Activated CD4-positive, alpha-beta T cell treated with anti-CD3 and anti-CD28 coated beads, Interleukin-2, amount 50 U/mL, for 1 hour (primary cell): Measurements from ENCODE around the gene RAB30.

ENCODE experiments used
- DNase-seq: peaks from one replicate; pipeline ENCODE4 v3.0.0-alpha.2; 2020

The RAB30 gene

GRCh38 chr11:82936261-82936660 lies 135.4 kb downstream of the RAB30 start:
- DNase-seq, result no peak

DNA sequence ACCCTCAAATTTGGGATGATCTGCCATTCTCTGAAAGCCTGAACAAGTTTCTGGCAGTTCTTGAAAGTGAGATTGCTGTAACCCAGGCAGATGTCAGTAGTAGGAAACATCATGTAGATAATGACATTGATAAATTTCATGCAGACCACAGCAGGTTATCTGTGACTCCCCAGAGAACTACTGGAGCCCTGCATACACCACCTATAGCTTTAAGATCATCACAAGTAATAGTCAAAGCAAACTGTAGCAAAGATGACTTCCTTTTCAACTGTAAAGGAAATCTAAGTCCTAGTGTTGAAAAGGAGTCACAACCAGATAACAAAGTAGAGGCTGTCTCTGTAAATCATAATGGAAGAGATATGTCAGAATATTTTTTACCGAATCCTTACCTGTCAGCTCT lies 139.1 kb downstream of the RAB30 start:
- DNase-seq, result no peak

DNA sequence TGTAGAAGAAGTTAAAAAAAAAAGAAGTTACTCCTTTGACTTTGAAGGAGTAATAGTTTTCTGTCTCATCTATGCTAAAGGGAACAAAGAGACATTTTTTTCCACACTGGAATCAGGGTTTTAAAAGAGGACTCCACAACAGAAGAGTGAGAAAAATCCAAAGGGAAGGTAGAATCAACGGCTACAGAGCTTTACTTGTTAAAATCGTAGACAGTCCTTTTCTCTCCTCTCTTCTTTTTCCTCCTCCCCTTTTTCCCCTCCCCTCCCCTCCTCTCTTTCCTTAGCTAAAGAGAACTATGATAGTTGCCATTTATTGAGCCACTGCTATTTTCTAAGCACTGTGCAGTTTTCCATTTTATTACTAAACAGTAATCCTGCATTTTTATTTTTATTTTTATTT lies 141.0 kb downstream of the RAB30 start:
- DNase-seq, result no peak

DNA sequence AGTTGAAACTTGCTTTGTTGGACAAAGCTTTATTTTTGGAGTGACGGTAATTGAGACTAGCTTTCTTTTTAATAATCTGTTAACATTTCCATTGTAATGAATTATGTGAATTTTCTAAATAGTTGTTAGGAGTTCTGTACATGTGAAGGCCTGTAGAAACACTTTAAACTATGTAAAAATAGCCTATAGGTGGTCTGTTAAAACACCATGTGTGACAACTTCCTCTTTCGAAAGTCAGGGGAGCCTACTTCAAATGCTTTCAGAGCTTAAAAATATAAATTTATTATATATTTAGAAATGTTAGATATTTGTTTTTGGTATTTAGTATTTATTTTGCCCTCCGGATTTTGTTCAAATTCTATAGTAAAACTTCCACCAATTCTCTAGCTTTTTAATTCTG lies 141.5 kb downstream of the RAB30 start:
- no peak for DNase-seq

DNA sequence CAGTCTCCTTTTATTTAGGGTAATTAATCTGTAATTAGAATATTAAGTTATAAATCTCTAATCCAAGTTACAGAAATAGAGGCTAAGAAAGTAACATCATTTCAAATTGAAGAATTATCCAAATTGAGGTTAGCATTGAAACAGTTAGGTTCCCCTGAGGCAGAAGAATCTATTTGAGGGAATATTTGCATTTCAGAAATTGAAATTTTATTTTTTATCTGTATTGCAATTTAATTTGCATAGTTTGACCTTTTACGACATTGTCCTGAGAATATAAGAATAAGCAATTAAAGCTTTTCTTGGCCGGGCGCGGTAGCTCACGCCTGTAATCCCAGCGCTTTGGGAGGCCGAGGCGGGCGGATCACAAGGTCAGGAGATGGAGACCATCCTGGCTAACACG lies 142.6 kb downstream of the RAB30 start:
- DNase-seq, result no peak

- peak; percentile 6 for DNase-seq
Observed at GRCh38 chr11:82927264-82927880, 144.3 kb downstream of the RAB30 start.

- no peak for DNase-seq
Observed at GRCh38 chr11:82924522-82925224, 147.0 kb downstream of the RAB30 start.
